Esophagus squamous epithelium (tissue), 4 donors: ENCODE results near the gene RPE65.

Experiments
- CTCF ChIP-seq, 6 experiments: fragments of 450-650 bp in 4 of 6; fragments of 200-600 bp in 2 of 6; sonication (generic) in 2 of 6; IDR thresholded peaks; one replicate each; pipeline ENCODE4 v1.5.1; 2016 to 2019; ENCODE audit warnings: antibody characterized with exemption in 6 of 6, mild to moderate bottlenecking in 4 of 6, moderate library complexity in 4 of 6
- POLR2A ChIP-seq, 4 donors: fragments of 450-650 bp; IDR thresholded peaks; one replicate each; pipeline ENCODE4 v1.6.1; 2017; ENCODE audit warnings: antibody characterized with exemption in 4 of 4, mild to moderate bottlenecking in 4 of 4, moderate library complexity in 3 of 4

- TF ChIP-seq CTCF (IDR thresholded peaks at IDR 0.05) (no peak), POLR2A (IDR thresholded peaks at IDR 0.05) (no peak)
Observed at GRCh38 chr1:68456202-68456601, 6.4 kb upstream of the RPE65 start.
